A549 (cell line): ENCODE data around the gene GRIN2D.

ENCODE experiments used
- CTCF ChIP-seq: fragments of >200 bp; sonication (Bioruptor Twin); formaldehyde crosslinking; IDR thresholded peaks from 3 replicates; pipeline ENCODE4 v1.5.1; 2016
- EHMT2 ChIP-seq: fragments of 200-600 bp; sonication (generic); IDR thresholded peaks from 2 replicates; pipeline ENCODE4 v1.6.1; 2016; ENCODE audit warnings: antibody characterized with exemption, low read depth, mild to moderate bottlenecking, moderate library complexity
- JUN ChIP-seq, 2 experiments: fragments of >200 bp; sonication (Bioruptor Twin); formaldehyde crosslinking; IDR thresholded peaks; 2 replicates in 1 of 2; 3 replicates in 1 of 2; pipeline ENCODE4 v1.6.1; 2016 to 2017
- KDM1A ChIP-seq: fragments of 200-600 bp; sonication (generic); IDR thresholded peaks from 2 replicates; pipeline ENCODE4 v1.6.1; 2016; ENCODE audit warnings: low read depth, mild to moderate bottlenecking
- MAX ChIP-seq: IDR thresholded peaks from 2 replicates; pipeline ENCODE4 v1.6.1; 2012
- MAZ ChIP-seq: fragments of 150-350 bp; IDR thresholded peaks from 2 replicates; pipeline ENCODE4 v1.6.1; 2014; ENCODE audit warnings: antibody characterized with exemption, low read depth, low read length, borderline replicate concordance
- POLR2A ChIP-seq: IDR thresholded peaks from 2 replicates; pipeline ENCODE4 v1.6.1; 2012; ENCODE audit warnings: mild to moderate bottlenecking, low read length
- RAD21 ChIP-seq, 2 experiments: fragments of >200 bp in 1 of 2; sonication (Bioruptor Twin) in 1 of 2; formaldehyde crosslinking in 1 of 2; IDR thresholded peaks in 1 of 2; conservative IDR thresholded peaks in 1 of 2; 2 replicates in 1 of 2; 3 replicates in 1 of 2; pipeline ENCODE4 v1.6.1; 2012 to 2018; ENCODE audit warnings: inconsistent platforms in 1 of 2
- RARB ChIP-seq: fragments of 250-450 bp; sonication (Bioruptor Pico); IDR thresholded peaks from 2 replicates; pipeline ENCODE4 v1.8.0; 2021; ENCODE audit warnings: mild to moderate bottlenecking, moderate library complexity
- RFX5 ChIP-seq: fragments of 450-650 bp; IDR thresholded peaks from 2 replicates; pipeline ENCODE4 v1.7.1; 2014; ENCODE audit warnings: antibody characterized with exemption, mild to moderate bottlenecking, moderate library complexity
- RNF2 ChIP-seq: fragments of 200-600 bp; sonication (generic); IDR thresholded peaks from 2 replicates; pipeline ENCODE4 v1.6.1; 2016; ENCODE audit warnings: low read depth, mild to moderate bottlenecking, antibody characterized with exemption, moderate library complexity, borderline replicate concordance
- TFCP2L1 ChIP-seq: fragments of 250-450 bp; sonication (Bioruptor Pico); IDR thresholded peaks from 2 replicates; pipeline ENCODE4 v1.5.0; 2021; ENCODE audit warnings: mild to moderate bottlenecking
- TP53 ChIP-seq: fragments of 250-450 bp; sonication (Bioruptor Pico); IDR thresholded peaks from 2 replicates; pipeline ENCODE4 v1.5.0; 2021; ENCODE audit warnings: mild to moderate bottlenecking, moderate library complexity

- TF ChIP-seq CTCF (no peak), MAX (no peak), RFX5 (no peak), POLR2A (no peak), RAD21 (conservative IDR thresholded peaks at IDR 0.05 in 1 of 2, IDR thresholded peaks at IDR 0.05 in 1 of 2) (no peak), KDM1A (no peak), TFCP2L1 (CRISPR knock-in tag) (no peak), MAZ (no peak), EHMT2 (no peak), TP53 (CRISPR knock-in tag) (no peak), JUN (IDR thresholded peaks at IDR 0.05) (no peak), RNF2 (no peak), RARB (CRISPR knock-in tag) (no peak)
These were observed 24.5 kb upstream of the GRIN2D start for GRCh38 chr19:48368936-48369335.
